HG03095 (cell line): Measurements from ENCODE around the gene ALG12.
"Not testable (repeated sequence)": the region's sequence is repeated elsewhere in the genome, so short reads cannot be mapped to it uniquely, and the experiment has no call there.

Experiments
- ATAC-seq: cut with Tn5 transposase; IDR thresholded peaks from one replicate; pipeline ENCODE4 v1.9.1; 2021; ENCODE audit warnings: moderate library complexity; ENCODE audit not compliant: unreplicated experiment

The ALG12 gene

DNA sequence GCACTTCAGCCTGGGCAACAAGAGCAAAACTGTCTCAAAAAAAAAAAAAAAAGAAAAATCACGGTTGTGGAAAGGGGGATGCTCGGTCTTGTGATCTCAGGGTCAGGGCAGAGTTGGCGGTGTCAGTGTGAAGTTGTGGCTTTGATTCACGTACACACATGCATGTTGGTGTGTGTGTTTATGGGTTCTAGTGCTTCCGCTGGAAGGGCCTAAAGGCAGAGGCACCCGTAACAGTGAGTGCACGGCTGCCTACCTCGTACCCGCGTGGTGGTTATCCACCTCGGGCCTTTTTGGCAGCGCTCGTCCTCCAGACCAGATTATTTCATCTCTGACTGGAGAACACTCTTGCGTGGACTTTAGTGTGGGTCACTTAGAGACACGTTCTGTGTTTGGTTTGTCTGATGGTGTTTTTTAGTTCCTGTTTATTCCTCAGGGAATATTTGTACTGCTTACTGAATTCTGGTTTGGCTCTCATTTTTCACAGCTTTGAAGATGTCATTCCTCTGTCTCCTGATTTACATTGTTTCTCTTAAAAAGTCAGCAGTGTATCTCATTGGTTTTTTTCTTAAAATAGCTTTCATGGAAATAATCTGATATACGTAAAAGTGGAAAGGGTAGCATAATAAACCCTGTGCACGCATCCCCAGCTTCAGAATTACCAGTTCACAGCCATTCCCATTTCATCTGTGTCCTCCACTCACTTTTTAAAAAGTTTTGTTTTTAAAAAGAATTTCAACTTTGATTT is 49.0 kb downstream of the ALG12 start:
- no peak for ATAC-seq

DNA sequence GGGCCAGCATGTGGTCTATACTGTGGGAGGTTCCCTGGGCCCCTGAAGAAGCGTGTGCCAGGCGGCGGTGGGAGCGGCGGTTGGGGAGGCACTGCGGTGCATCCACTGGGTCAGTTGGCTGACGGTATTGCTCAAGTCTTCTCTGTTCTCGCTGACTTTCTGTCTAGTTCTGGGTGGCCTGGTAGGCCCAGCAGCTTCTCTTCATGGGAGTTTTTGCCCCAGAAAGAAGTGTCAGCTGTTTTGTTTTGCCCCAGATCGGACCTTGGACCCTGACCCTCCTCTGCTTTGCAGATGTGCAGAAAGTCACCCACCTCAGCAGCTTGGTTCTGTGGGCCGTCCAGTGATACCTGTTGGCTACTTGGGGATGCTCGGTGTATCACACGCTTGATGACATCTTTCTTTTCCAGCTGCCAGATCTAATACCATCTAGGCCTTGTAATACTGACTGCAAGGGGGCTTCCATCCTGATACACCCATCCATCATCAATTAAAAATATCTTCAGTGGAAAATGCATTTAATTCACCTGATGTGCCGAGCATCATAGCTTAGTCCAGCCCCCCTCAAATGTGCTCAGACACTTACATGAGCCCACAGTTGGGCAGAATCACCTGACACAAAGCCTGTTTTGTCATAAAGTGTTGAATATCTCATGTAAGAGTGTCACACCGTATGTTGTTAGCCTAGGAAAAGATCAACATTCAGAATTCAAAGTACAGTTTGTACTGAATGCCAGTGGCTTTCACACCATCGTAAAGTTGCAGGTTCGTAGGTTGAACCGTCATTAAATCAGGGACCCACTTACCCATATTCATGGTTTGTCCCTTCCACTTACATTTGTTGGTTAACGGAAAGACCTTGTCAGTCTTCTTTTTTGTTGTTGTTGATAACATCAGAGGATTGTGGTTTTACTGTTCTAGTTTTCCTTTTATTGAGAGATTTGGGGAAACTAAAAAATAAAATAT is 50.7 kb downstream of the ALG12 start:
- ATAC-seq, result no peak

GRCh38 chr22:49866646-49867045 is 51.6 kb downstream of the ALG12 start:
- no peak for ATAC-seq

GRCh38 chr22:49866134-49866533 is 52.1 kb downstream of the ALG12 start:
- no peak for ATAC-seq

DNA sequence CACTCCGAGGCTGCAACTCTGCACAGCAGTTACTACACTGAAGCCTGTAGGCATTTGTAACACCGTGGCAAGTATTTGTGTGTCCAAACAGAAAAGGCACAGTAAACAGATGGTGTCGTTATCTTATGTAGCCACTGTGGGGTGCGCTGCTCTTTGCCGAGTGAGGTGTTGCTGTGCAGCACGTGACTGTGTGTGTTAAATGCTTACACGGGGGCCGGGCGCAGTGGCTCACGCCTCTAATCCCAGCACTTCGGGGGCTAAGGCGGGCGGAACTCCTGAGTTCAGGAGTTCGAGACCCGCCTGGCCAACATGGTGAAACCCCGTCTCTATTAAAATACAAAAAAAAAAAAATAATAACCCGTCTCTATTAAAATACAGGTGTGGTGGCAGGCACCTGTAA is 53.1 kb downstream of the ALG12 start:
- ATAC-seq, result no peak

DNA sequence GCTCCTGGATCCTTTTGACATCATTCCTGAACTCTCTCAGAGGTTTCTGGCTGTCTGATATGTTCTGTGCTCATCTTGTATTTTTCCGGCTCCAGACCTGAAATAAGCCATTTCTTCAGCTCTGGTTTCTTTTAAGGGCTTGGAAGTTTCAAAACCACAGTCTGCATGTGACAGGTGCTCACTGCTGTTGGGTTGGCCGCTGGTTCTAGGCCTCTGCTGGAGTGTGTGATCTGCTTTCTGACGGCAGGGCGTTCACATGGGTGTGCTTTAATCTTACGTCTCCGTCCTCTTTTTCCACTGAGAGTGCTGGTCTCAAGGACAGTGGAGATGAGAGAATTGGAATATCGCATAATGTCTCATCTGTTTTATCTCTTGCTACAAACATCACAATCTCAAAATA is 54.3 kb downstream of the ALG12 start:
- no peak for ATAC-seq

DNA sequence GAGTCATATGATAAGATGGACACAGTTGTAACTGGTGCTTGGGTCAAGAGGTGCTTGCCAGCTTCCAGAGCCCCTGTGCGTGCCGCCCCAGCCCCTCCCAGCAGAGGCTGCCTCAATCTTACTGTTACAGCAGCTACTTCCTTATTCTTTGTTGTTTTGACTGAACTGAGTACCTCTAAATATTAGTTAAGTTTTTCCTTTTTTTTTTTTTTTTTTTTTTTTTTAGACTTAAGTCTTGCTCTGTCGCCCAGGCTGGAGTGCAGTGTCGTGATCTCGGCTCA is 55.8 kb downstream of the ALG12 start:
- ATAC-seq, result no peak

- no peak for ATAC-seq
Measured at GRCh38 chr22:49861642-49862495, 56.4 kb downstream of the ALG12 start.

- ATAC-seq, result no peak
Measured at GRCh38 chr22:49858827-49859226, 59.4 kb downstream of the ALG12 start.

GRCh38 chr22:49856766-49857618 is 61.2 kb downstream of the ALG12 start:
- ATAC-seq, result no peak

DNA sequence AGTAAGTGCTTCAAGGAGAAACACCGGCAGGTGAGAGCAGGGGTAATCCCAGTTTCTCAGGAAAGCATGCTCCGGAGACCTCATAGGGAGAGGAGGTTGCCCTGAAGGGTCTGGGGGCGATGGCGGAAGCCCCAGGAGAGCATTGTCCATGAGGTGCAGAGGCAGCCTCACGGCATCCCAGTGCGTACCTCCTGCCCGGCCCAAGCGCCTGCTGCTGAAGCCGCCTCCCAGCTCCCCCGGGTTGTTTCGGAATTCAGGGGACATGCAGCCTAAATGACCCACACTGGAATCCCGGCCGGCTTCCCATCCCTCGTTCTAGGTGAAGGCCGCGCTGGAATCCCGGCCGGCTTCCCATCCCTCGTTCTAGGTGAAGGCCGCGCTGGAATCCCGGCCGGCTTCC is 61.9 kb downstream of the ALG12 start:
- ATAC-seq, result no peak

DNA sequence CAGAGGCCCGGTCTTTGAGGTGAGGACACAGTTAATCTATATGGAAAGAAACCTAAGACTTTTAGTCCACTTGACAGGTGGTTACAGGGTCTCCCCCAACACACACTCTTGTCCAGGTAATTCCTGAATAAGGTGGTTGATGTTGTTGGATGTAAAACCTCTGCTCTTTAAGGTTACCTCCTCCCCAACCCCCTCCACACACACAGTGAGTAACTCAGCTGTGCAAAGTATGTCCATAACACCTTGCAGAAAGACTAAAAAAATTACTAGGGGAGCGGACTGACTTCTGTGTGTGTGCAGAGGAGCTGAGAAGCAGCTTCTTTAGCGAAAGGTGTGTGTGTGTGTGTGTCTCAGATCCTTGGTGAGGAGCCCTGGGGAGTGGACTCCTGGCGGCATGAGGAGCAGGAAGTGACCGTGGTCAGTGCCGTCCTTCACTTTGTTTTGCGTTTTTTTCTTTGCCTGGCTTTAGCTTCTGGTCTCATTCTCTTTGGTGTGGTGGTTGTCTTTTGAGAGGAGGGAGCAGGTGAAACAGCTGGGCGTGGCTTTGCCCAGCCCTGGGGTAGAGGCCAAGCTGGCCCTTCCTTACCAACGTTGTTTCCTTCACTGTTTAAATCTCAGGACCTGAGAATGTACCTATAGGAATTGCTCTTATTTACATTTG is 62.9 kb downstream of the ALG12 start:
- no peak for ATAC-seq

DNA sequence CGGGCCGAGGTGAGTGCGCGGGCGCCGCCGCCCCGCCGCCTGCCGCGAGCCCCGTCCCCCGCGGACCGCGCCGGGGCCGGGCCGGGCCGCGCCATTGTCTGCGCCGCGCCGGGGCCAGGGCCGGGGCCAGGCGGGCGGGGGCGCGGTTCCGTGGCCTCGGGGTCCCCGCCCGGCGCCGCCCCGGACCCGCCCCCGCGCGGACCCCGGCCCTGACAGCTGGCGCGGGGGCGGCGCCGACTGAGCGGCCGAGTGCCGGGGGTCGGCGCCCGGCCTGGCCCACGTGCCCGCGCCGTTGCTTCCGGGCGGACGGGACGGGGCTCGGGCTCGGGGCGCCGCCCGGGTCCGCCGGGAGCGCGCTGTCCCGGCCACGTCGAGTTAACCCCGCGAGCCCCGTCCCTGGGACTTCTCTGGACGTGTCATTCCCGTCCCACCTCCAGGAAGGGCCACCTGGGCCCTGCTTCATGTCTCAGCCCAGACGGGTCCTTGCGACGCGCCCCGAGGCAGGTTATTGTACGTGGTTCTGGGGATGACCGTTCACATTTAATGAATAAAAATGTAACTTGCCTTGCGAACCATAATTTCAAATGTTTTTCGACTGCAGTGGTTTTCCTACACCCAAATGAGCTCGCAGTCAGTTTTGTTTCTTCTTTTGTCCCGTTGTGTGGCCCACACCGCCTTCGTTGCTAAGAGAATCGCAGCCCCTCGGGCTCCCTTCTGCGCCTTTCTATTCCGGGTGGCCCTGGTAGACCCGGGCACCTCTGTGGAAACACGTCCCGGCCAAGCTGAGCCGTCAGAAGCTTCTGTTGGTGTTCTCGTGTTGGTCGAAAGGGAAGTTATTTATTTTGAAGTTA is 64.0 kb downstream of the ALG12 start:
- ATAC-seq, result peak; percentile 17

DNA sequence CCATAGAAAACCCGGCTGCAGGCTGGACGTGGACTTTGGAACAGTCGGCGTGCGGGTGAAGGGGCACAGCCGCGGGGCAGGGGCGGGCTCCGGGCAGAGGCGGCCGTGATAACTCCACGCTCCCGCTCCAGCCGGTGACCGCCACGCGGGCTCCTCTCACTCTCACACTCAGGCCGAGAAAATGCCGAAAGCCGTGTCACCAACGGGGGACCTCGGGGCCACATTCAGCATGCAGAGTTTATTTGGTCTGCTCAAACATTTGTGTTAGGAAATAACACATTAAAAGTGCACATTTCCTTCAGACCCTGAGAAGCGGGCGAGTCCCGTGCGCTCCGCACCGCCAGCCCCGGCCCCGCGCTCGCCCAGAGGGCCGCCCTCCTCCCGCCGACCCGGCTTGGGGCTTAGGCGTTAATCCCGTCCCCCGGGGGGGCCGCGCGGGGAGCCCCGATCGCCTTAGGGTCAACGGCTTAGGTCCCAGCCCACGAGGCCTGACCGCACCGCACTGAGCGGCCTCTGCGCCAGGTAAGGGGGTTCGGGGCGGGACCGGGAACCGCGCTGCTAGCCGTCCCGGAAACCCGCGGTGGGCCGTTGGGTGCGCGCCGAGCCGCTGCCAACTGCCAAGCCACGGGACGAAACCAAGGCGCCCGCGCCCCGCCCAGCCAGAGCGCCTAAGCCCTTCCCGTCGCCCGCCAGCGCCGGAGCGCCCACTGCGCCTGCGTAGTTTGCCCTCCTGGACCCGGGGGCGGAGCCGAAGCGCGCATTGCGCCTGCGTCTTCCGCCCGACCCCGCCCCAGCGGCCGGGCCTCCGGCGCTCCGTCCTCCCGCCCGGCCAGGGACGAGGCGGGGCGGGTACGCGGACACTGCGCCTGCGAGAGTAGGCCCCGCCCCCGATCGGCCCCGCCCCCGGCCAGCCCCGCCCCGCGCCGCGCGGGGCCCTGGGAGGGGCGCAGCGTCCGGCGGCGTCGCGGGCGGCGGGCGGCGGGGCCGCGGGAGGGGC is 65.0 kb downstream of the ALG12 start, which contains the start of gene ZBED4:
Gene ZBED4, plus strand, starts transcription at position 947 of the 997 bp plus-strand sequence. CDS start 29,819 bp downstream, outside the sequence.
- peak; percentile 51 for ATAC-seq

DNA sequence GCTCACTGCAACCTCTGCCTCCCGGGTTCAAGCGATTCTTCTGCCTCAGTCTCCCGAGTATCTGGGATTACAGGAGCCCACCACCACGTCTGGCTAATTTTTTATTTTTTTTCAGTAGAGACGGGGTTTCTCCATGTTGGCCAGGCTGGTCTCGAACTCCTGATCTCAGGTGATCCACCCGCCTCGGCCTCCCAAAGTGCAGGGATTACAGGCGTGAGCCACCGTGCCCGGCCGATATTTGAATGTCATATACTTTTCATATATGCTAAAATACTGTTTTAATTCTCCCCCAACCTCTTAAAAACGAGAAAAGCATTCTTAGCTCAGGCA is 65.7 kb downstream of the ALG12 start:
- ATAC-seq, result not testable (repeated sequence)

DNA sequence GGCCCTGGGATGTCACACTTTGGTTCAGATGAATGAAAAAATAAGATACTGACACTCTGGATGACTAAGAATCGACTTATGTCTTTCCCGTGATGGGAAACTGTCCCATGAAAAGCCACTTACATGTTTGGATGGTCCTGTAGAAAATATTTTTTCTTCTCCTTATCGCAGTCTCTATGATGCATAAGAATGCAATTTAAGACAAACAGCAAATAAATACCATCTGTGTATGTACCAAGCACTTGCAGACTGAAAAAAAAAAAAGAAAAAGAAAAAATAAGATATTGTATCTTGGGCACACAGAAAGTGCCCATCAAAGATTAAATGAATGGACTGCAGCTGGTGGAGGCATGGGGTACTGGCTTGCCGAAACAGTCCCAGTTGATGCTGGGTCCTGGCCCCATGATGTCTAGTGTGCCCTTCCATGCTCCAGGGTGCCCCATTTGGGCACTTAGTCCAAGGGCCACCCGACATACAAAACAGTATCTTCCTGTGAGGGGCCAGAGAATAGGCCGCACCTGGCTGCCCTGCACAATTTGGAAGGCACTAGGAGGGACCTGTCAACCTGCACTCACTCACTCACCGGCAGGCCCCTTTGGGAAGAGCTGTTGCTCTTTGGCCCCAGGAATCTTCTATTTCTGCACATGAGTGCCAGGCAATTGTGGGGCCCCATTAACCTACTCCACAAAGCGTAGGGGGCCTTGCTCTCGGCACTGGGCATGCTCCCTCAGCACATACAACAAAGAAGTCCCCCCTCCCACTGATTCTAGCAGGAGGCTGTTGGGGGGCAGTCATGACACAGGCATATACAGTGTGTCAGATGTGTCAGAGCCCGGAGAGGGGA is 67.1 kb downstream of the ALG12 start:
- no peak for ATAC-seq
